HepG2 (cell line): ENCODE data around the gene SPNS2. TPM values are rescaled to one million over a fixed set of nuclear protein-coding genes. Genes with fewer than 3 reads are reported as not detected.

Source experiments
- ATAC-seq: fragments of 200-7000 bp; cut with Tn5 transposase; 3 replicates; pipeline ENCODE4 v1.9.1; 2020; ENCODE audit warnings: mild to moderate bottlenecking, moderate library complexity
- Bru-seq: library from RNA; stranded (reverse); fragments of 400-500 nt; gene quantifications from one replicate; lab custom pipeline; 2021; lab: Mats Ljungman, UMichigan
- BruChase-seq, 2 experiments: library from RNA; stranded (reverse); fragments of 400-500 nt; gene quantifications; one replicate each; lab custom pipeline; 2021; lab: Mats Ljungman, UMichigan
- BruUV-seq: library from RNA; stranded (reverse); fragments of 400-500 nt; replicated peaks from 2 replicates; lab custom pipeline; 2021; lab: Mats Ljungman, UMichigan
- CTCF ChIA-PET: fragments of 300-600 bp; formaldehyde crosslinking; extraction: SDS; loops from one replicate; lab custom pipeline; 2021; ENCODE audit warnings: low total read pairs, inconsistent platforms, low intra/inter-chr PET ratio; lab: Yijun Ruan, JAX
- POLR2A ChIA-PET: fragments of 350-600 bp; sonication (Branson Sonifier 250); formaldehyde crosslinking; loops from one replicate; lab custom pipeline; 2020; ENCODE audit warnings: antibody characterized with exemption, inconsistent platforms; lab: Yijun Ruan, JAX
- DNase-seq: peaks from one replicate; pipeline ENCODE4 v3.0.0-alpha.2; 2015; ENCODE audit warnings: low spot score
- FAIRE-seq: peaks from 3 replicates; lab custom pipeline; 2011; peaks lifted over from hg19 to GRCh38; lab: Jason Lieb, UNC
- H2AFZ ChIP-seq: one replicate; pipeline ENCODE4 v1.6.1; 2011; ENCODE audit warnings: low read length, inconsistent platforms
- H3K27ac ChIP-seq: fragments of 300-600 bp; 3 replicates; pipeline ENCODE4 v1.8.0; 2011; ENCODE audit warnings: mixed run types, mild to moderate bottlenecking, mixed read lengths, low read length, inconsistent platforms; ENCODE audit not compliant: insufficient read depth; ENCODE audit errors: extremely low read length
- H3K27me3 ChIP-seq, 2 experiments: fragments of 200-600 bp in 1 of 2; 2 replicates in 1 of 2; 3 replicates in 1 of 2; pipeline versions ENCODE4 v1.6.0 to v1.8.0; 2011; ENCODE audit warnings: low read length in 2 of 2, mild to moderate bottlenecking in 2 of 2, moderate library complexity in 2 of 2, inconsistent platforms in 1 of 2; ENCODE audit not compliant: insufficient read depth in 2 of 2, control insufficient read depth in 1 of 2
- H3K36me3 ChIP-seq, 2 experiments: fragments of 200-600 bp in 1 of 2; replicated peaks in 1 of 2; 2 replicates in 1 of 2; 3 replicates in 1 of 2; pipeline versions ENCODE4 v1.5.1 to v1.8.0; 2011; ENCODE audit warnings: low read length in 2 of 2, inconsistent platforms in 1 of 2; ENCODE audit not compliant: insufficient read depth in 2 of 2, control insufficient read depth in 1 of 2
- H3K4me1 ChIP-seq: 2 replicates; pipeline ENCODE4 v1.5.1; 2012; ENCODE audit warnings: low read length, inconsistent platforms; ENCODE audit not compliant: insufficient read depth
- H3K4me2 ChIP-seq: 2 replicates; pipeline ENCODE4 v1.6.0; 2011; ENCODE audit warnings: low read depth, low read length, inconsistent platforms
- H3K4me3 ChIP-seq, 3 experiments: fragments of 200-600 bp in 1 of 3; sonication (generic), shearing (Covaris generic) in 1 of 3; replicated peaks in 1 of 3; 2 replicates each; pipeline ENCODE4 v1.5.1; 2011 to 2016; ENCODE audit warnings: low read length in 3 of 3, inconsistent platforms in 2 of 3, low read depth in 2 of 3, mild to moderate bottlenecking in 2 of 3, control low read depth in 1 of 3, mixed read lengths in 1 of 3; ENCODE audit not compliant: insufficient read depth in 1 of 3
- H3K79me2 ChIP-seq: one replicate; pipeline ENCODE4 v1.6.1; 2011; ENCODE audit warnings: low read length, inconsistent platforms; ENCODE audit not compliant: insufficient read depth
- H3K9ac ChIP-seq: 2 replicates; pipeline ENCODE4 v1.6.0; 2011; ENCODE audit warnings: mild to moderate bottlenecking, low read depth, low read length, inconsistent platforms; ENCODE audit not compliant: insufficient read depth
- H3K9me3 ChIP-seq: 2 replicates; pipeline ENCODE4 v1.5.1; 2012; ENCODE audit warnings: mild to moderate bottlenecking, low read length
- H4K20me1 ChIP-seq: 2 replicates; pipeline ENCODE4 v1.6.0; 2011; ENCODE audit warnings: inconsistent platforms, mild to moderate bottlenecking, low read length, moderate library complexity; ENCODE audit not compliant: insufficient read depth
- CC2D1A ChIP-seq: sonication (generic); formaldehyde crosslinking; IDR thresholded peaks from 2 replicates; pipeline ENCODE4 v1.8.1; 2023; ENCODE audit warnings: mild to moderate bottlenecking, missing genetic modification reagents
- HNRNPLL ChIP-seq: fragments of 200-400 bp; formaldehyde crosslinking; IDR thresholded peaks from 2 replicates; pipeline ENCODE4 v1.6.1; 2017; ENCODE audit warnings: mild to moderate bottlenecking, low read depth, low read length; ENCODE audit not compliant: poor library complexity, severe bottlenecking
- PATZ1 ChIP-seq: sonication (generic); formaldehyde crosslinking; IDR thresholded peaks from 2 replicates; pipeline ENCODE4 v1.4.0; 2020; ENCODE audit warnings: missing genetic modification reagents
- SP1 ChIP-seq, 2 experiments: fragments of 450-650 bp in 1 of 2; sonication (generic) in 1 of 2; formaldehyde crosslinking in 1 of 2; IDR thresholded peaks; 2 replicates each; pipeline versions ENCODE4 v1.4.0 to v1.6.1; 2016 to 2020; ENCODE audit warnings: missing genetic modification reagents in 1 of 2
- ZC3H4 ChIP-seq: sonication (generic); formaldehyde crosslinking; IDR thresholded peaks from 2 replicates; pipeline ENCODE4 v1.4.0; 2020; ENCODE audit warnings: missing genetic modification reagents, borderline replicate concordance
- ZMYM3 ChIP-seq: sonication (generic); formaldehyde crosslinking; IDR thresholded peaks from 2 replicates; pipeline ENCODE4 v1.5.1; 2020; ENCODE audit warnings: mild to moderate bottlenecking, missing genetic modification reagents
- ZNF335 ChIP-seq: sonication (generic); formaldehyde crosslinking; IDR thresholded peaks from 2 replicates; pipeline ENCODE4 v1.4.0; 2020; ENCODE audit warnings: missing genetic modification reagents
- ZNF800 ChIP-seq: sonication (generic); formaldehyde crosslinking; IDR thresholded peaks from 2 replicates; pipeline ENCODE4 v1.4.0; 2020; ENCODE audit warnings: missing genetic modification reagents
- WGBS: methylation state at CpG from one replicate; pipeline ENCODE4 v1.1.6; 2017; ENCODE audit warnings: low lambda C conversion rate; 5-methylcytosine and 5-hydroxymethylcytosine counted together
- in situ Hi-C: cut with HindIII; loops from 2 replicates; pipeline ENCODE4 v1.10.0; 2017; ENCODE audit warnings: low pct_unique_long_range_greater_than_20kb; ENCODE audit not compliant: extremely low pct_ligation_motif_present
- intact Hi-C: fragments of 100-400 bp; cut with micrococcal nuclease; formaldehyde crosslinking; loops from one replicate; pipeline ENCODE4 v1.10.0; 2022; ENCODE audit not compliant: unreplicated experiment
- long read RNA-seq, 2 experiments: library from RNA in 1 of 2; library from polyadenylated mRNA in 1 of 2; stranded (forward) in 1 of 2; unstranded in 1 of 2; transcript quantifications; one replicate each; pipeline ENCODE4 v2.0.0, GENCODE V29; 2019 to 2022
- polyA minus RNA-seq, 3 experiments: library from RNA; depleted of rRNA, polyadenylated mRNA; stranded (reverse); fragments of >200 nt; gene quantifications; 2 replicates each; pipeline ENCODE4 v1.2.3, GENCODE V29; 2011; ENCODE audit warnings: low replicate concordance in 1 of 3
- polyA plus RNA-seq, 8 experiments: library from polyadenylated mRNA; depleted of rRNA in 3 of 8; stranded (reverse) in 7 of 8; unstranded in 1 of 8; fragments of >200 nt; fragmentation: Illumina TruSeq in 4 of 8; extraction: Trizol in 4 of 8; gene quantifications; 2 replicates each; pipeline versions ENCODE4 v1.2.1 to v1.2.3, GENCODE V29; 2011 to 2016; ENCODE audit warnings: low read depth in 4 of 8, missing spikeins in 1 of 8, mixed read lengths in 1 of 8; ENCODE audit not compliant: insufficient read depth in 1 of 8
- total RNA-seq, 5 experiments: library from RNA; depleted of rRNA; stranded (reverse); fragments of >200 nt; fragmentation: Illumina TruSeq; extraction: Trizol; gene quantifications; 2 replicates each; pipeline ENCODE4 v1.2.3, GENCODE V29; 2016; ENCODE audit warnings: low read depth in 1 of 5

Gene SPNS2
- total RNA-seq (2016; rRNA removed; fragmentation: Illumina TruSeq; extraction: Trizol), result not detected in 2 replicates
- not detected in 2 replicates for total RNA-seq (2016; cell fraction: cytosol; rRNA removed; fragmentation: Illumina TruSeq; extraction: Trizol; ENCODE audit: low read depth)
- not detected in 2 replicates for total RNA-seq (2016; cell fraction: insoluble cytoplasmic fraction; rRNA removed; fragmentation: Illumina TruSeq; extraction: Trizol)
- not detected in 2 replicates for total RNA-seq (2016; cell fraction: membrane; rRNA removed; fragmentation: Illumina TruSeq; extraction: Trizol)
- total RNA-seq (2016; cell fraction: nucleus; rRNA removed; fragmentation: Illumina TruSeq; extraction: Trizol), result not detected in 2 replicates
- 0.01 and 0.03 TPM in 2 replicates for polyA plus RNA-seq (2011; rRNA removed)
- polyA plus RNA-seq (2011; cell fraction: cytosol; rRNA removed), result 0.03 and 0.05 TPM in 2 replicates
- polyA plus RNA-seq (2011; cell fraction: nucleus; rRNA removed), result 0.14 TPM in 1 of 2 replicates, not detected in the other
- polyA plus RNA-seq (2012), result 0.16 and 0.34 TPM in 2 replicates
- not detected in 2 replicates for polyA plus RNA-seq (2016; cell fraction: cytosol; fragmentation: Illumina TruSeq; extraction: Trizol; ENCODE audit: low read depth)
- not detected in 2 replicates for polyA plus RNA-seq (2016; cell fraction: insoluble cytoplasmic fraction; fragmentation: Illumina TruSeq; extraction: Trizol; ENCODE audit: low read depth)
- not detected in 2 replicates for polyA plus RNA-seq (2016; cell fraction: membrane; fragmentation: Illumina TruSeq; extraction: Trizol; ENCODE audit: low read depth)
- not detected in 2 replicates for polyA plus RNA-seq (2016; cell fraction: nucleus; fragmentation: Illumina TruSeq; extraction: Trizol; ENCODE audit: insufficient read depth, low read depth)
- polyA minus RNA-seq (2011; rRNA and poly(A)+ RNA removed; ENCODE audit: low replicate concordance), result 0.16 TPM in 1 of 2 replicates, not detected in the other
- polyA minus RNA-seq (2011; cell fraction: cytosol; rRNA and poly(A)+ RNA removed), result not detected in 2 replicates
- polyA minus RNA-seq (2011; cell fraction: nucleus; rRNA and poly(A)+ RNA removed), result not detected in 2 replicates
- Bru-seq, nascent RNA, result not detected
- BruChase-seq, experiment 1, labeled RNA remaining after a 6-hour chase, result not detected
- not detected for BruChase-seq, experiment 2, labeled RNA remaining after a 2-hour chase
- long read RNA-seq, experiment 1, partial matches to known transcripts, result 0 of 4 reads
- long read RNA-seq, experiment 1, other reads (novel, unspliced or antisense), result 4 of 4 reads
- long read RNA-seq, experiment 2, result 0 reads

GRCh38 chr17:4498461-4499397 is at the start of gene SPNS2:
Gene SPNS2, plus strand, starts transcription at chr17:4498881. Its CDS starts 167 bp downstream, at chr17:4499048.
- Histone ChIP-seq H3K9ac (no peak within 1 kb of the TSS), H3K4me1 (peaks cover 22% of the 10 kb centered on the region), H3K36me3 (no peaks in the 10 kb centered on the region), H4K20me1 (0 out of 2 replicates have a peak, but pooled peaks cover 6% of the 10 kb centered on the region), H3K4me3 (peak within 1 kb of the TSS in 1 of 3 experiments; percentile 40; a peak in 2 of 6 replicates), H2AFZ (no peak within 1 kb of the TSS), H3K9me3 (no peaks in the 10 kb centered on the region), H3K27me3 (peaks cover 0 to 58% of the 10 kb centered on the region in 2 experiments), H3K27ac (no peak within 1 kb of the TSS), H3K79me2 (no peaks in the 10 kb centered on the region), H3K4me2 (peak within 1 kb of the TSS; percentile 43; the same call in 1 of the 2 replicates)
- CTCF ChIA-PET, result no interaction called here
- in situ Hi-C loops (no loop called here), intact Hi-C loops (no loop called here)
- POLR2A ChIA-PET, result interaction anchor here (1.2 kb wide), 1 partner anchor 57 kb away, joined by 4 read pairs; the partner anchor contains the start of gene MYBBP1A
- no peak for TF ChIP-seq SP1 (IDR thresholded peaks at IDR 0.05)
- 0 out of 2 replicates have a peak, but pooled peaks have one; percentile 39 for TF ChIP-seq SP1 (CRISPR knock-in tag; IDR thresholded peaks at IDR 0.05)
- peak; percentile 53; the same call in 1 of the 2 replicates for TF ChIP-seq PATZ1 (CRISPR knock-in tag)
- TF ChIP-seq ZNF335, result no peak
- no peak for TF ChIP-seq CC2D1A (CRISPR knock-in tag)
- TF ChIP-seq ZNF800, result peak; percentile 61; the same call in 1 of the 2 replicates
- TF ChIP-seq HNRNPLL, result peak; percentile 37
- no peak for TF ChIP-seq ZC3H4
- no peak for TF ChIP-seq ZMYM3 (CRISPR knock-in tag)
- no TSS peak for BruUV-seq
- ATAC-seq (peak; percentile 71), DNase-seq (no peak), FAIRE-seq (no peak)
- no CpG with 5 or more reads among the region's 117 CpGs for WGBS
